HG03097 (cell line): ENCODE data around the gene SH3RF3.

Source experiments
- ATAC-seq: cut with Tn5 transposase; IDR thresholded peaks from one replicate; pipeline ENCODE4 v1.9.1; 2021; ENCODE audit not compliant: unreplicated experiment, low FRiP score

The SH3RF3 gene

DNA sequence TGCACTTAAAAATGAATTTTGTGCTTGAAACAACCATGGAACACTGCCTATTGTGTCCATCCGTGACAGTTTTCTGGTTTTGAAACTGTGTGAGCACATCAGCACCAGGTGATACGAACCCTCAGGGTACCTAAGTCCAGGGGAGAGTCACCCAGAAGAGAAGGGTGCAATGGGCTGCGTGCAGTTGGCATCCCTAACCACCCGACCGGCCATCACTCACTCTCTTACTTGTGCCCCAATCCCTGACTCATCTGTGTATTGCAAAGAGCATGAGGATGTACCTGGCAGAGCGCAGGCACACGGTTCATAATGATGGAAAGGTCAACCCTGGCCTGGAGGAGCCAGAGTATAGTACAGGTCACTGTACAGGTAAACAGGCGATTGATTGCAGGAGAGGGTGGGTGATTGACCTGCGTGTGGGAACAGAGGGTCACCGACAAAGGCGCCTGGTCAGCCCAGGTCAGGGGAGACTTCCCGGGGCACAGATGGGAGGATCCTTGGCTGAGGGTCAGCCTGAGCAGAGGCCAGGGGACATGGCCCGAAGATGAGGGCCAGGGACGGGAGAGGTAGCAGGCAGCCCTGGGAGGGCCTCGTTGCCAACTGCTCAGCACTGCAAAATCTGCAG is 324.5 kb downstream of the SH3RF3 start:
- no peak for ATAC-seq

DNA sequence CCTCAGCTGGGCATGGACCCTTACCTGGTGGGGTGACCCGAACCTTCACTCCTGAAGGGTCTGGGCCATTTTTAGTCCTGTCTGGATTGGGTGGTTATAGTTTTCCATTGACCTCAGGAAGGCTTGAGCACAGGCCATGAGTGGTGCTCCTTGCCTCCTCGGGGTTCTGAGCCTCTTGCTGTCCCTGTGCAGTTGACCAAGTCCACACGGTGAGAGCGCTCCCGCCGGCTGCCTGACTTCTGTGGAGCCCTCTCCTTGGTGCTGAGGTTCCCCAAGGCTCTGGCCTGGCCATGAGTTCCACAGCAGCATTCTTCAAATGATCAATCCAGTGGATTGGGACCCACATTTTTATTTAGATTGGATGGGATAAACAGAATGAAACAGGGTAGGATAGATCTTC is 325.3 kb downstream of the SH3RF3 start:
- no peak for ATAC-seq

DNA sequence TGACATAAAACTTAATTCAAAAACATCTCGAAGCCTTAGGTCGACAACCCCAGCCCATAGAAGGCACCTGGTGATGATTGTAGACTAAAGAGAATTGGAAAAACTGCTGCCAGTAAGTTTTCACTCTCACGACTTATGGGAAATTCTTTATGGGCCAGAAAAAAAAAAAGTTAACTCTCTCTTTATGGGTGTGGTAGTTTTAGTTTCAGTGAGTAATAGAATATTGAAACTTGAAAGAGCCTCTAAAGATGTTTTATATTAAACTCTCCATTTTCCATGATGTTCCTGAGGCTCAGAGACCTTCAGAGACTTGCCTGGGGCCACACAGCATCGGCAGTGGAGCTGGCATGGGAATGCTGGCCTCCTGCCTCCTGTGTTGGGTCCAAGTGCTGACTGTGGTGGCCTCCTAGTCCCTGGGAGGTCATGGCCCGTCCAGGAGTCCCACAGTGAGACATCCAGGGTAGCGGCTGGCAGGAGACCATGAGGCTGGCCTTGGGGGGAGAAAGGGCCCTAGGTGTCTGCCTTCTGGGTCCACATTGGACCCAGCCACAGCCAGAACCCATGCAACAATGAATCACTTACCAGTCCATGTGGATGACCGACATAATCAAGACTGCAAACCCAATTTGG is 325.9 kb downstream of the SH3RF3 start:
- no peak for ATAC-seq

DNA sequence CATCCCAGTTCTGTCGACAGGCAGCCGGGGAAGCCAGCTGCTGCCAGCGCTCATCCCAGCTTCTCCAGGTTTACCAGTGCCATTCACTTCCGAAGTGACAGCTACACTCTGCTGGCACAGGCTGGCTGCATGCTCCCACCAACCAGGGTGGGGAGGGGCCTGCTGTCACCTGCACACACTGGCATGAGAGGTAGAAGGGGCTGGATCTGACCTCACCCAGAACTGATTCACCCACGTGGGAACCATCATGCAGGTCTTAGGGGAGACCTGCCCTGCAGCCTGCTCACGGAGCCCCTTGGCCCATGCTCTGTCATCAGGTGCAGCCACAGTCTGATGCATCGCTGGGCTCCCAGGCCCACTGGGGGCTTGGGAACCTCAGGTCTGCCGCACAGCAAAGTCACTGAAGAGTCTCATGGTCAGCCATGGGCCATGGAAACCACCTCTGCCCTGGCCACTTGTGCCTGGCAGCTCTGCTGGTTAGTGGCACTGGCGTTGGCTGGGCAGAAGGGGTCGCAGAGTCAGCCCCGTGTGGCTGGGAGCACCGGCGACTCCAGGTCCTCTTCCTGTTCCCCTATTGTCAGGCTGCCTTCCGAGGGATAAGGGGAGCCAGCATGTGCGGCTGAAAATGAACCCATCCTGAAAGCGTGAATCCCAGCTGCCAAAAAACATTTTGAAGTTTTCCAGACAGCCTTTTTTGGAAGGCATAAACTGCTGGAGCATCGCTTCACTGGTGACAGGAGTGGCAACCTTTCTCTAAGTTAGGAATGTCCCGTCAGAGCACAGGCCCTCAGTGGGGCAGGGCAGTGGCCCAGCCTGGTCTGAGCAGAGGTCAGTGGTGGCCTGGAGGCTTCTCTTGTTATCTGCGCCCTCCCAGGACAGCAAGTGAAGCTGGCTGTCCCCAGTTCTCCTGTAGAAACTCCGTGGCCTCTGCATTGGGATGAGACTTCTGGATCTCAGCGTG is 327.0 kb downstream of the SH3RF3 start:
- ATAC-seq = no peak

DNA sequence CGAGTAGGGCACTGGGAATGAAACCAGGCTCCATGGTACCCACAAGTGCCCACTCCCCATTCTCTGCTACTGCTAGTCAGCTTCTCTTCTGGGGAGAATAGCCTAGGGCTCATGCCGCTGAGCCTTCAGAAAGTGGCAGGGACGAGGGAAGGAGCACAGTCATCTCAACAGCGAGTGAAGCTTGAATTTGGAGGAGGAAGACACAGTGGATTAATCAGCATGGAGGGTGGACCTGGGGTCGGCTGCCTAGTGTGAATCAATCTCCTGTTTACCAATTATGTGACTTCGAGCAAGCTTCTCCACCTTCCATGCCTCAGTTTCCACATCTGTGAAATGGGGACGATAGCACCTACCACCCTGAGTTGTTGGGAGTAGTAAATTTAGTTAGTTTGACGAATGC is 327.8 kb downstream of the SH3RF3 start:
- no peak for ATAC-seq

DNA sequence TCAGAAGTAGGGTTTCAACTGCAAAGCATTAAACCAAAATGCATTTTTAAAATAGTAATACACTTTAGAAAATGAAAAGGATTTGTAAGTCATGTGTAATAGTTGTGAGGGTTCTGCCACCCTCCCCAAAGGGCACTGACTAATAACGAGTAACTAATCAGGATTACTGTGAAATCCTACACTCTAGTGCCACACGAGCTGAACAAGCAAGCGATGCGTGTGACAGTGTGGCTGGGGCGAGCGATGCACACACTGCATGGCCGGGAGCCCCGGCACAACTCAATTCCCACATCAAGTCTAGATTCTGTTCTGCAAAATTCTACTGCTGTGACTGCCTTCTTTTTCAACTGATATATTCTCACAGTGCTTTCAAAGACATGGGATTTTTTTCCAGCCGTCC is 328.4 kb downstream of the SH3RF3 start:
- no peak for ATAC-seq

DNA sequence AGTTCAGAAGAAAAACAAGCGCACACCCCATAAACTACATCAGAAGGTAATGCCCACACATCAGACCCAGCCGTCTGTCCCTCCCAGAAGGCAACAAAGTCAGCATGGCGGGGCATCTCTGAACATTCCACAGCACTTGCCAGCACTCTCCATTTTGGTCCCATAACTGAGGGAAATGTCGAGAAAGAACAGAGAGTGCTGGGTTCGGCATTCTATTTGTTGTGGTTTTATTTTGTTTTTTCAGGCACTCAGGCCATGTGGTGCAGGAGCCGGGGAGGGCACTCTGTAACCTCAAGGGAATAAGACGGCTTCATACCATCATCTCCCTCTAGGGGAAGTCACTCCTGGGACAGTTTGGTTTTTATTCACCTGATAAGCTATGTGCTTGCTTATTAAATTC is 328.8 kb downstream of the SH3RF3 start:
- no peak for ATAC-seq

DNA sequence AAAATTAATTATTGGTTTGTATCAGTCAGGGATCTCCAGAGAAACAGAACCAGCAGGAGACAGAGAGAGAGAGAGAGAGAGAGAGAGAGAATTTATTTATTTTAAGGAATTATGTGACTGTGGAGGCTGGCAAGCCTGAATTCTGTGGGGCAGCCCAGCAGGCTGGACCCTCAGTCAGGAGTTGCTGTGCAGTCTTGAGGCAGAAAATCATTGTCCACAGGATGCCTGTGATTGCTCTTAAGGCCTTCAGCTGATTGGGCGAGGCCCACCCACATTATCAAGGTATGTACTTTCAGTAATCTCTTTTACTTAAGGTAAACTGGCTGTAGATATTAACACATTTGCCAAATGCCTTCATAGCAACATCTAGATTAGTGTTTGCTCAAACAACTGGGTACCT is 329.5 kb downstream of the SH3RF3 start:
- ATAC-seq = no peak

DNA sequence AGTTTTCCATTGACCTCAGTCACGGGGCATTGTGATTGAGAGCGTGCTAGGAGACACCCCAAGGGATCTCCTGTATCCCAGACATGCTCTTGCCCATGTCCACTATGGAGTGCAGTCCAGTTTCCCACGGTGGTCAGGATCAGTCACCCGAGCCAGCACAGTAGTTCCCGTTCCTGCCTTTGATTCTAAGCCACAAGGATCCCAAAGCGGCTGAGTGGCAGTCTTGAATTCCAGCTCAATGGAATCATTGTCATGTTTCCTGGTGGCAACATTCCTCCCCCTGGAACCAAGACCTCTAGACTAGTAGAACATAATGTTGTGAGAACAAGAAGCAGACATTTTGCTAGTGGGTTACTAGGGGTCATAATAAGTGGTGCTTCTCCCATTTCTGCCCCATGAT is 330.5 kb downstream of the SH3RF3 start:
- ATAC-seq = no peak

DNA sequence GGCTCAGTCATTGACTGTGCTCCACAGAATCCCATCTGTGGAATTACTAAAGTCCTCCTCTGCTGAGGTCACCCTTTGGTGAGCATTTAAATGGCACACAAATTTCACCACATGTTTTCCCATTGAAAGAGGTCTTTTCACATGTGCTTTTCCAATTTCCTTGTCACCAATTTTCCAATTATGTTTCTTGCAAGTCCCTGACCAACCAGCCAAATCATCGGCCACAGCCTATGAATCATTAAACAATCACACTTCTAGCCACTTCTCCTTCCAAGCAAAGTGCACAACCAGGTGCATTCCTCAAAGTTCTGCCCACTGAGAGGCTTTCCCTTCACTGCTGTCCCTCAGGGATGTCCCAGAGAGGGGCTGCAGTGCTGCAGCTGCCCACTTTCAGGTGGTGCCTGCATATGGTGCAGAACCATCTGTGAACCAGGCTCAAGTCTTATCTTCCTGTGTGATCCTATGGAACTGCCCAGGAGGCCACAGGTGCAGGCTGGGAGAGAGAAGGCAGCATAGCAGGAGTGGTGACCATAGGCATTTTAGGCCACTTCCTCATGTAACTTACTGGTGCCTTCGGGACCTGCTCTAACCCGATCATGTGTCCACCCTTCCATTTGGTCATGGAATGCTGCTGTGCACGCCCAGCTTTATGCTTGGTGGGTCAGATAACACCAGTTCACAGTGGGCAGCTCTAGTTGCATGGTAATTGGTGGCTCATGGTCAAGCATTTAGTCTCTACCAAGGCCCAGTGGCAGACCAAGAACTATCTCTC is 331.7 kb downstream of the SH3RF3 start:
- no peak for ATAC-seq

DNA sequence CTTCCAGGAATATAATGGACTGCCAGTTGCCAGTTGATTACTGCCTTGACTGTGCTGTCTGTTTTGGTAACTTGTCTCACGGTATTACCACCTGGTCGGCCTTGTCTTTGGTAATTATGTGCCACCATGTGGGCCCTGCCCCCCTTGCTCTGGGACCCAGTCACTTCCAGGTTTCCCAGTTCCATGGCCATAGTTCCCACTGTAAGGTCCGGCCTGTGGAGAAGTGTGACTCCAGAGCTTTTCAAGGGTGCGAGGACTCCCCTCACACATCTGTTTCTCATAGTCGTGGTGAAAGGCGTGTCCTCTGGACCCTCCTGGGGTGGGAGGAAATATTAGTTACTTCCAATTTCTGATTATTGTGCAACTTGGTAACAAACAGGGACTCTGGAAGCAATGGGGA is 334.2 kb downstream of the SH3RF3 start:
- ATAC-seq = no peak

DNA sequence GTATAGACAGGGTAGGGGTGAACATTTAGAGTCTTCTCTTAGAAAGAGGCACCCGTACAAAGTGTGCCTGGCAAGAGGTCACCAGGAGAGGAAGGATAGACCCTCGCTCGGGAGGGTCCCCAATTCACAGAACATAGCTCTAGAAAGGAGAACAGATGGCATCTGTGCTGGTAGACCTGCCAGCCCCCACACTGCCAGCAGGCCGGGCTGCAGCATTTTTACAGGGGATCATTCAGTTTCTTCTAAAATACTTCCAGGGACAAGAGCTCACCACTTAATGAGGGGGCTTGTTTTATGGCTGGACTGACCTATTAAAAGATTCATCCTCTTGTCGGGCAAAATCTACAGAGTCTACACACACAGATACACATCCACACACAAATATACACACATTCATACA is 334.9 kb downstream of the SH3RF3 start:
- ATAC-seq = no peak

DNA sequence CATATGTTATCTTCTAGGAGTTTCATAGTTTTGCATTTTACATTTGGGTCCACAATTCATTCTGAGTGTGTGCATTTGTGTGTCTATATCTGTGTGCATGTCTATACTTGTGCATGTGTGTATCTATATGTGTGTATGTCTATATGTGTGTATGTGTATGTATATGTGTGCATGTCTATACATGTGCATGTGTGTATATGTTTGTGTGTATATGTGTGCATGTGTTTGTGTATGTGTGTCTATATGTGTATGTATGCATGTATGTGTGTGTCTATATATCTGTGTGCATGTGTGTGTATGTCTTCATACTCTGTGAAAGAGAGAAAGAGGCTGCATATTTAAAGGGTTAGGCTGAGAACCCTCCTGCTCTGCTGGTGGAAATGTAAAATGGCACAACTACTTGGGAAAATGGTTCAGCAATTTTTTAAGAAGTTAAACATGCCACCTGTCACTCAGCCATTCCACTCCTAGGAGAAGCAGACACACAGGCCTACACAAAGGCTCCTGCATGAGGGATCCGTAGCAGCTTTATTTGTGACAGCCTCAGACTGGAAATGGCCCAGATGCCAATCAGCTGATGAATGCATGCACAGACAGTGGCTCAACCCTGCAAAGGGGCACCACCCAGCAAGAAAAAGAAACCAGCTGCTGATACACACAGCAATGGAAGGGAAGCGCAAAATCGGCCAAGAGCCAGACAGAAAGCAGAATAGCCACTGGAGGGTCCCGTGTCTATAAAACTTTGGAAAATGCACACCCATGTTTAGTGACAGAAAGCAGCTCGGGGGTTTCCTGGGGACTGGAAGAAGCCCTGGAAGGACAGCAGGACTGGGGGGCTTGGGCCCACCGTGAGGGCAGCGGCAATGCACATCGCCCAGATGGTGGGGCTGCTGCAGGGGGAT is 337.9 kb downstream of the SH3RF3 start:
- ATAC-seq = no peak

DNA sequence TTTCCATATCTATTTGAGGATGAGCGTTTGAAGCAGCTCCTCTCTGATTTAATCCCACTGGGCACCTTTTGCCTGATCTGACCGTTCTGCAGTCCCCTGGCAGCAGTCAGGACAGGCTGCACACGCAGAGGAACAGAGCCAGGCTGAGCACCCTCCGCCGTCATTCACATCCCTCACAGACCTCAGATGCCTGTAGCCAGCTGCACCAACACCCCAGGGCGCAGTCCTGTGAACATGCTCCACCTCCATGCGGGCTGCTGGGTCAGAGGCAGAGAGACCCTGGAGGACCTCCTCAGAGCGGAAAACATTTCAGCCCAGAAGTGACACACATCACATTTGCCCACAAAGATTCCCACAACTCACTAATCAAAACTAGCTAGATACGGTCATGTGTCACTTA is 338.7 kb downstream of the SH3RF3 start:
- ATAC-seq = no peak

DNA sequence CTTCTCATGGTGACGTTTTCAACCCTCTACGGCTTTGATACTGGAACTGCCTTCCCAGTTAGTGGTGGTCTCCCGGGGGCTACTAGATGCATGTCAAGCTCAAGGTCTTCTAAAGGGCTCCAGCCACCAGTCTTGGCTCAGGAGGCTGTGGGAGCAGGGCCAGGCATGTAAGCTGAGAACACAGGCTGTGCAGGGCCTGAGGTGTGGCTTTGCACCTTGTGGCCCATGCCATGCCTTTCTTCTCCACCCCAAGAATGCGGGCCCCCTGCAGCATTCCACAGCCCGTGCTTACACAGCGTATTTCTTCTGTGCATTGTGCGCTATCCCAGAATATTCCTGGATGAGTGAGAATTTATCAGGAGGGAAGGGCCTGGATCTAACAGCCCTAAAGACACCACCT is 339.9 kb downstream of the SH3RF3 start:
- ATAC-seq = no peak

DNA sequence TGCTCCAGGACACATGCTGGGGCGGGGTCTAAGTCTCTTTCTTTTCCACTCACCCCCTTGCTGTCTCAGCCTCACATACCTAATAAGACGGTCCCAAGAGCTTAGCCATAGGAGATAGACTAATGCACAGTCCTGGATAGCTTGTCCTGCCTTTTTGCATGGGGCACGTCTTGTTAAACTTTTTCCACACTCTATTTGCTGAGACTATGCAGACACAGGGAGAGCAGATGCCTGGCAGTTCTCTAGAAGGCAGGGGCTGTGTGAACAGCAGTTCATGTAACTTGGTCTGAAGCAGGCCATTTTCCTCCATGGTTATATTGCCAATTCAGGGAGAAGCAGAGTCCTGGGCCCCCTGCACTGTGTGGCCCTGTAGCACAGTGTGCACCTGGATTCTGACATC is 342.7 kb downstream of the SH3RF3 start:
- no peak for ATAC-seq

DNA sequence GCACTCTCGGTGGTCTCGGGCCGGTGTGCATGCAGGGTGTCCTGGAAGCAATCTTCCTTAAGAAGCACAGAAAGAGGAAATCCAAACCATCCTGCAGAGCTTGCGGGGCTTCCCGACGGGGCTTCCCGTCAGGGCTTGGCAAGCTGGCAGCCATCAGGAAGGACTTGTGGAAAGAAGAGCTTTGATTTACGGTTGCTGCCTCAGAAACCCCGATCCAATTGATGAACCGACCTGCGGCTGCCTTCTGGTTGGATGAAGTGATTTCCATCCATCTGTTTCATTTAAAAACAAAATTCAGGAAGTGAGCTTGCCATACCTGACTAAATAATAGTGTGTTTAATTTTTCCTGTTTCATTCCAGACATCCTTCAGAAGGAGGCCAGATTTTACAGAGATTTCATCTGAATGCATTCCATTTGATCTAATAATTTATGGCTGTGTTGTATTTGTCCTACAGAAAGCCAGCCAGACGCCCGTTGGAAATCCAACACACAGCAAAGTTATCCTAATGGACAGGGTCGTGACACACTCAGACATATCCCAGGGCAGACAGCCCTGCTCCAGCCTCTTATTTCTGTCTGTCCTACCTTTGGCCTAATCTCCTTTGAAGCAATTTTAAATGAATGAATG is 343.4 kb downstream of the SH3RF3 start:
- ATAC-seq = no peak

DNA sequence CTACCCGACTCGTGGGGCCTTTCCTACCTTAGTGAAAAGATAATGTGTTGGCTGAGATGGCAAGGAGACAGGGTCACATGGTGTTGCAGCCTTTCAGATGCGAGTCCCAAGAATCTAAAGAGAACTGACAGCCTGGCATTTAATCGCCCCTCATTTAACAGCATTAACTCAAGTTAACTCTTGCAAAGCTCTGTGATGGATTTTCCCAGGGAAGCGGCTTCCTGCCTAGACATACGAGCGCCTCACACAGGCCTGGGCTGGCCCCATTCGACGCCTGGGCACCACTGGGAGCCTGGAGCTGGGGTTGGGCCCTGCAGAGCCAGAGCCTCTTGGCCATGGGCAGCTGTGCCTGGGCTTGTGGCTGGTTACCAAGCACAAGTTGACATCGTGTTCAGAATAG is 344.0 kb downstream of the SH3RF3 start:
- ATAC-seq = no peak

DNA sequence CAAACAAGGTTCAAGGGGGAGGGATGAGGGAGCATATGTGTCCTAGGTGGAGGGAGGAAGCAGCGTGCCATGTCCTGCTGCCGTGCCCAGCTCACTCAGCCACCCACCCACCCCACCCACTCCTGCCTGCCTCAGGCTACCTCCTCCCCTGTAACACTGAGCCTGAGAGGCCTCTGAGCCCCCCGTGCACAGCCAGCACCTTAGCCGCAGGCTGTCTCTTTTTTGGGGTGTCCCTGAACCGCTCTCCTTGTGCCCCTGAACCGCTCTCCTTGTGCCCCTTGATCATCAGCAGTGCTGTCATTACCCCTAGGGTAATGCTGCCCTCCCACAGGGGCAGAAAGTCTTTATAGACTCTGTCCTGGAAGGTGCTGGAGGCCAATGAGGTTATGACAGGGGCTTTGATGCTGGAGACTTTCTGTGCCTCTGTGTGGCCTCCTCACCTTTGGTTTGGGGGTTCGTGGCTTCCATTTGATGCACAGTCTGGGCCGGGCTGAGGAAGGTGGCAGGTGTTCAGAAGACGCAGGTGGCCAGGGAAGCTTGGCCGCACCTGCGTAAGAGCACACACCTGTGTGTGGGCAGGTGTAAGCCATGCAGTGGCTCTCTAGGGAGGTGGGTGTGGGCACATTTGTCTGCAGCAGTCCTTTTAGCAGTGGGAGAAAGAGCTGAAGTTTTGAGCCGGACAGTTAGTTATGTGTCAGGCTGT is 344.8 kb downstream of the SH3RF3 start:
- no peak for ATAC-seq
